T-helper 2 cell treated with Interferon-gamma antibody and Interleukin-4, amounts not matched to agents 100 ng/mL and 5 ng/mL, for 36 hours (primary cell): ENCODE data around the gene TMPRSS2. TPM values are rescaled to one million over a fixed set of nuclear protein-coding genes. Genes with fewer than 3 reads are reported as not detected.

Experiments
- intact Hi-C: fragments of 100-400 bp; cut with micrococcal nuclease; formaldehyde crosslinking; loops from one replicate; pipeline ENCODE4 v1.15.1; 2023
- total RNA-seq: library from RNA; stranded (reverse); gene quantifications from 2 replicates; pipeline ENCODE4 v1.2.3, GENCODE V29; 2022

Gene TMPRSS2
- total RNA-seq, 1 donor from 2014 or later = not detected

- intact Hi-C loops = no loop called here
These were observed 25.7 kb downstream of the TMPRSS2 start for GRCh38 chr21:41482301-41482700.

DNA sequence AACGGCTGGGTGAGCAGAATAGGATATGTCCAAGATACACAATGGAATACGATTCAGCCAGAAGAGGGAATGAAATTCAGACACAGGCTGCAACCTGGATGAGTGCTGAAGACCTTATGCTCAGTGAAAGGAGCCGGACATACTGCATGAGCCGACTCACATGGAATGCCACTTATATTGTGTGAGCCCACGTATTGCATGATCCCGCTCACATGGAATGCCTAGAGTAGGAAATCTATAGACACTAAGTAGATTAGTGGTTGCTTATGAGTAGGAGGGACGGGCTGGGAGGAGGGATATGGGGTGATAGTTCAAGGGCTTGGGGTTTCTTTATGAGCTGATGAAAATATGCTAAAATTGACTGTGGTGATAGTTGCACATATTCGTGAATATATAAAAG lies 26.8 kb downstream of the TMPRSS2 start:
- intact Hi-C loops = no loop called here

DNA sequence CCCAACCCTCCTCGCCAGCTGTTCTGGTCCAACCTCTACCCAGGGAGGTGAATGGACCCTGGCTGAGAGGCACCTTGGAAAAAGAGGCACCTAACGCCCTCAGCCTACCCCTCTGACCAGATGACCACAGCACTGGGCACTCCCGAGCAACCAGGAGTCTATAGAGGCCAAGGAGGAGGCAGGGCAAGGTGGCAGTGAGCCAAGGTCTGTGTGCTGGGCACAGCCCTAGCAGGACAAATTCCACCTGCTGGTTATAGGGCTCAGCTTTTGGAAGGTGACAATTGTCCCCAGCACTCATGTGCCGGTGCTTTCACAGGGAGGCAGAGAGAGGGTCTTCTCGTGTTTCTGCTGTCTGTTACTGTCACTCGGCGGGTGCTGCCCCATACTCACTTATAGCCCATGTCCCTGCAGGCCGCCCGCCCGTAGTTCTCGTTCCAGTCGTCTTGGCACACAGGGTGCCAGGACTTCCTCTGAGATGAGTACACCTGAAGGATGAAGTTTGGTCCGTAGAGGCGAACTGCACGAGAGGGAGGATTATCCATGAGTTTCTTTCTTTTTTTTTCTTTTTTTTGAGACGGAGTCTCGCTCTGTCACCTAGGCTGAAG lies 27.8 kb downstream of the TMPRSS2 start:
- intact Hi-C loops = no loop called here

DNA sequence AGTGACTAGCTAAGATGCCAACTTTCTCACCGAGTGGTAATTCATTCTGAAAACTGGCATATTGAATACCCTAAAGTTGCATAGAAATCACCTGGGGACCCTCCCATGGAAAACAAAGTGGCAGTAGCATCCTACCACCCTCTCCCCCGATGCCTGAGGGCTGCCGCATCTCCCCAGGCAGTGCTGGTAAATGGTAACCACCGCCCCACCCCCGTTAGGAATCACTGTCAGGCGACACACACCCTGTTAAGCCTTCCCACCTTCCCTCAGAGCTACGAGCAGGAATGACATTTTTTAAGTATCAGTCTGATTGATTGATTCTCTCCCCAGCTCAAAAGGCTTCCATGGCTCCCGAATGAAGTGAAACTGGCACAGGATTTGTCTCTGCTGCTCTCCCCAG lies 28.3 kb downstream of the TMPRSS2 start:
- intact Hi-C loops = no loop called here

- intact Hi-C loops = no loop called here
These were observed 29.4 kb downstream of the TMPRSS2 start for GRCh38 chr21:41478319-41479177.

GRCh38 chr21:41477641-41478318 lies 30.2 kb downstream of the TMPRSS2 start:
- intact Hi-C loops = no loop called here

- intact Hi-C loops = no loop called here
These were observed 32.1 kb downstream of the TMPRSS2 start for GRCh38 chr21:41475714-41476420.

GRCh38 chr21:41472753-41473548 lies 35.0 kb downstream of the TMPRSS2 start:
- intact Hi-C loops = no loop called here

GRCh38 chr21:41470054-41470453 lies 37.9 kb downstream of the TMPRSS2 start:
- intact Hi-C loops = no loop called here

GRCh38 chr21:41466024-41466820 lies 41.7 kb downstream of the TMPRSS2 start:
- intact Hi-C loops = no loop called here

DNA sequence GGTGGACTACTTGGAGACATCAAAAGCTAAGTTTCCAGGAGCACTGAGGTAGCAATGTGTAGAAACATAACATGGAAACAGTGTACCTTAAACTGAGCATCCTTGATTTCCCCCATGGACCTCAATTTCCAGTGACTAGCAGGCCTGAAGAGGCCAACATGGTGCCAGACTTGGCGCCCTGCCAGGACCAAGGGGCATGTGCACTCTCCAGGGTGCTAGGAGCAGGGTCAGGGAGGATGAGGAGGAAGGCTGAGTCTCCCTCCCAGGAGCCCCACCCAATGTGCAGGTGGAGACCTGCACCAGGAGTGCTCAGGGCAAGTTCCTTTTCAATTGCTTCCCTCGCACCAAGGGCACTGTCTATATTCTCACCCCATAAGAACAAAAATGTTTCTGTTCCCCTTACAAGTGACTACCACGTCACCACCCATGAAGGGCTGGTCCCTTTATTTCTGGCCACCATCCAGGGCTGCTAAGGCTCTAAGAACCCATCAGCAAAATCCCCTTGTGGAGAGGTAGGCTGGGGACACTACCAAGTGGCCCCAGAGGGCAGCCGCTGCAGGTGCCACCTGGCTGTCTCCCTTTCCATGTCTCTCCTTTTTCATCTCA lies 42.7 kb downstream of the TMPRSS2 start:
- intact Hi-C loops = no loop called here

DNA sequence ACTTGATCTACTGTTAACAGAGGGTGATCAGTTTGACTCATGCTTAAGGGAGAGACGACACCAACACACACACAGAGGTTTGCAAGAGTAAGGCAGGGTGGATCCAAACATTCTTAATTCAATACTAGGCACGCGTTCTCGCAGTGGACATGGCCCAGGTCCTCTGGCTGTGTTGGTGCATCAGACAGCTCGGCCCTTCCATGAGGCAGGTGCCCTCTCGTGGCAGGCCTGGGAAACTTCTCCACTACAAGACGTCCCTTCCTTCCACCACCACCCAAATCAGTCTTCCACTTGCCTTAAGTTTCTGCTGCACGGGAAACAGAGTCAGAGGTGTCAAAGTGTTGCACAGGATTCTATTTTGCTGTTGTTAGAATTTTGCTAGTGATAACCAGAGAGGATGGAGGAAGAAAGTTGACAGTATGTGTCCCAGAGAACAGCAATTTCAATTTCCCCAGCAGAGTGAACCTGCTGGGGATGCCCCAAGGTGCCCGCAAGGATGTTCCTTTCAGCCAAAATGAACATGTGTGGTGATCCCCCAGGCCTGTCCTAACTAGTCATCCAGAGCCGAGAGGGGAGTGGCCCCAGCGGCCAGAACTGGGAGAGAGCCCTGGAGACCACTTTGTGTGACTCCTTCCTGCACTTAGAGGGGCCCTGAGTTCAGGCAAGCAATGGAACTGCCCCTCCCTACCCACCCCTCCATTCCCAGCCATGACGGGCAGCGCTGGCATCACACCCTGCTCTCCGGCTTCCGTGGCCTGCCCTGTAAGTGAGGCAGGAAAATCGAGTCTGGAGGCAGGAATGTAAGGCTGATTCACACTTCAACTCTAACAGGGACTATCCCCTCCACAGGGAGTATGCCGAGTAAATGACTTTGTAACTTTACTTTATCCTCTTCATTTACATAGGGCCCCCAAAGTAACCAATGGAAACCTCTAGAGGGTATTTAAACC lies 47.1 kb downstream of the TMPRSS2 start:
- intact Hi-C loops = loop anchor here (1.0 kb wide), 1 partner anchor 178 kb away; no protein-coding TSS in a partner anchor

DNA sequence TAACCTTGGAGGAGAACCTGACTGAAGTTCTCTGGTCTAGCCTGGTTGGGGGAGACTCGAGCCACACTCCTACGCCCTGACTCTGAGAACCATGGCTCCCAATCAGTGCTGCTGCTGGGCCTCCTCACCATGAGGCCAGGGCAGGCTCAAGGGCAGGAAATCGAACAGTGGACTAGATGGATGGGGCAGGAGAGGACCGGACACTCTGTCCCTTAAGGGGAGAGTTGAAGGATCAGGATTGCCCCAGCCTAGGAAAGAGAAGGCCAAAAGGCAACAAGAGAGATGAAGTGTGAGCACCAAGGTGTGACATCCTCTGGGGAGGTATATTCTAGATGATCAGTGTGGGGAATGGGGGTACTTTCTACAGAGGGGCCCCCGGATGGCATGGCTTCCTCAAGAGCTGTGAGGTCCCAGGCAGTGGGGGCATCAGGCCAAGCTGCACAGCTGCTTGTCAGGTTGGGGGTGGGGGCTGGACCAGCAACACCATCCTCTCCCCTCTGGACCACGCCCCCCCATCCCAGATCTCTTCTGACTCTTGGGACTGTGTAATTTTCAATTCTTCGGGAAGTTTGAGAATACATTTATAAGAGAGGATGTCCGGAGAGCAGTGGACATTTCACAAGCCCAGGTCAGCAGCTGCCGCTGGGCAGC lies 47.9 kb downstream of the TMPRSS2 start:
- intact Hi-C loops = loop anchor here (1.0 kb wide), 1 partner anchor 177 kb away; no protein-coding TSS in a partner anchor

DNA sequence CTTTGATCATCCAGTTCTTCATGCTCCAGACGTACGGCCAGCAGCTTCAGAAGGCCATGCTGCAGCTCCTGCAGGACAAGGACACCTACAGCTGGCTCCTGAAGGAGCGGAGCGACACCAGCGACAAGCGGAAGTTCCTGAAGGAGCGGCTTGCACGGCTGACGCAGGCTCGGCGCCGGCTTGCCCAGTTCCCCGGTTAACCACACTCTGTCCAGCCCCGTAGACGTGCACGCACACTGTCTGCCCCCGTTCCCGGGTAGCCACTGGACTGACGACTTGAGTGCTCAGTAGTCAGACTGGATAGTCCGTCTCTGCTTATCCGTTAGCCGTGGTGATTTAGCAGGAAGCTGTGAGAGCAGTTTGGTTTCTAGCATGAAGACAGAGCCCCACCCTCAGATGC lies 49.4 kb downstream of the TMPRSS2 start:
- intact Hi-C loops = no loop called here

- intact Hi-C loops = no loop called here
These were observed 49.8 kb downstream of the TMPRSS2 start for GRCh38 chr21:41458121-41458520.

DNA sequence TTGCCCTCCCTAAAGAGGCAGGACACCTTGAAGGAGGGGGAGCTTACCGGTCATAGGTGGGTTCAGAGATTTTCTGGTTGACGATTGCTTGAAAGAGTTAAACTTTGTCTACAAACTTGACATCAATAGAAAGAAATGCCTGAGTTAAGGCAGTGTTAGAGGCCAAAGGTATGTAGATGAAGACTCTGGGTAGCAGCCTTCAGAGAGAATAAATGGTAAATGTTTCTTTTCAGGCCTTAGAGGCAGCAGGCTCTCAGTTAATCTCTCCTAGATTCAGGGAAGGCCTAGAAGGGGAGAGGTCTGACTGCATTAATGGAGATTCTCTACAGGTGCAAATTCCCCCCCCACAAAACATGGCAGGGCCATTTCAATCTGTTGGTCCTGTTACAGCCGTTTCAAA lies 54.2 kb downstream of the TMPRSS2 start:
- intact Hi-C loops = no loop called here

- intact Hi-C loops = no loop called here
These were observed 54.8 kb downstream of the TMPRSS2 start for GRCh38 chr21:41453198-41453597.
